HG03460 (cell line): ENCODE results near the gene ANKRD45.
A peak's percentile ranks its signal among the peaks of the same experiment; 100 is the strongest.
"Not testable (repeated sequence)": the region's sequence is repeated elsewhere in the genome, so short reads cannot be mapped to it uniquely, and the experiment has no call there.

Source experiments
- ATAC-seq: cut with Tn5 transposase; IDR thresholded peaks from one replicate; pipeline ENCODE4 v1.9.1; 2021; ENCODE audit not compliant: unreplicated experiment

ANKRD45 gene

GRCh38 chr1:173573596-173573995, 96.1 kb downstream of the ANKRD45 start:
- ATAC-seq = no peak

GRCh38 chr1:173572201-173572873, 97.3 kb downstream of the ANKRD45 start:
- ATAC-seq = no peak

- peak; percentile 73 for ATAC-seq
These were observed 99.2 kb downstream of the ANKRD45 start for GRCh38 chr1:173570370-173571007.

GRCh38 chr1:173568483-173568882, 101.2 kb downstream of the ANKRD45 start:
- no peak for ATAC-seq

- not testable (repeated sequence) for ATAC-seq
These were observed 105.8 kb downstream of the ANKRD45 start for GRCh38 chr1:173563846-173564245.

GRCh38 chr1:173562813-173563212, 106.8 kb downstream of the ANKRD45 start:
- no peak for ATAC-seq

- no peak for ATAC-seq
These were observed 108.4 kb downstream of the ANKRD45 start for GRCh38 chr1:173561263-173561662.

GRCh38 chr1:173560285-173560880, 109.3 kb downstream of the ANKRD45 start:
- no peak for ATAC-seq
